GM19035 (cell line): ENCODE data around the gene RBM47.
"Not testable (repeated sequence)": the region's sequence is repeated elsewhere in the genome, so short reads cannot be mapped to it uniquely, and the experiment has no call there.

Experiments
- ATAC-seq: cut with Tn5 transposase; IDR thresholded peaks from one replicate; pipeline ENCODE4 v1.9.1; 2021; ENCODE audit not compliant: unreplicated experiment

RBM47 gene

GRCh38 chr4:40629401-40630334 lies at the start of gene RBM47:
Gene RBM47 (minus strand): TSS chr4:40629864. CDS start chr4:40438893, 190,971 bp downstream.
- peak; percentile 50 for ATAC-seq

GRCh38 chr4:40678421-40678820 lies 48.8 kb upstream of the RBM47 start:
- no peak for ATAC-seq

- ATAC-seq = no peak
Observed at GRCh38 chr4:40675166-40675565, 45.5 kb upstream of the RBM47 start.

GRCh38 chr4:40672528-40673522 lies 43.2 kb upstream of the RBM47 start:
- ATAC-seq = peak; percentile 72

- ATAC-seq = no peak
Observed at GRCh38 chr4:40669504-40669903, 39.8 kb upstream of the RBM47 start.

- ATAC-seq = no peak
Observed at GRCh38 chr4:40665842-40666241, 36.2 kb upstream of the RBM47 start.

- ATAC-seq = peak; percentile 73
Observed at GRCh38 chr4:40662962-40663604, 33.4 kb upstream of the RBM47 start.

GRCh38 chr4:40661803-40662202 lies 32.1 kb upstream of the RBM47 start:
- ATAC-seq = no peak

- ATAC-seq = peak; percentile 89
Observed at GRCh38 chr4:40656201-40656863, 26.7 kb upstream of the RBM47 start.

- ATAC-seq = no peak
Observed at GRCh38 chr4:40651280-40651679, 21.6 kb upstream of the RBM47 start.

GRCh38 chr4:40649321-40649720 lies 19.7 kb upstream of the RBM47 start:
- ATAC-seq = no peak

GRCh38 chr4:40648742-40649281 lies 19.1 kb upstream of the RBM47 start:
- ATAC-seq = no peak

- ATAC-seq = no peak
Observed at GRCh38 chr4:40648131-40648530, 18.5 kb upstream of the RBM47 start.

GRCh38 chr4:40645586-40645985 lies 15.9 kb upstream of the RBM47 start:
- no peak for ATAC-seq

- ATAC-seq = no peak
Observed at GRCh38 chr4:40632080-40632479, 2.4 kb upstream of the RBM47 start.

- peak; percentile 69 for ATAC-seq
Observed at GRCh38 chr4:40630335-40631021, 814 bp upstream of the RBM47 start.

- no peak for ATAC-seq
Observed at GRCh38 chr4:40628888-40629287, 776 bp downstream of the RBM47 start.

GRCh38 chr4:40628407-40628806 lies 1.3 kb downstream of the RBM47 start:
- ATAC-seq = not testable (repeated sequence)

GRCh38 chr4:40627540-40627939 lies 2.1 kb downstream of the RBM47 start:
- no peak for ATAC-seq
